Left colon (tissue), 2 donors: ENCODE data around the gene MYH13. TPM values are rescaled to one million over a fixed set of nuclear protein-coding genes. Genes with fewer than 3 reads are reported as not detected.
A peak's percentile ranks its signal among the peaks of the same experiment; 100 is the strongest.
"Not testable (repeated sequence)": the region's sequence is repeated elsewhere in the genome, so short reads cannot be mapped to it uniquely, and the experiment has no call there.

ENCODE experiments used
- ATAC-seq: fragments of 200-7000 bp; cut with Tn5 transposase; one replicate; pipeline ENCODE4 v1.9.1; 2020; ENCODE audit warnings: mild to moderate bottlenecking, moderate library complexity
- DNase-seq, 2 donors: peaks; one replicate each; pipeline ENCODE4 v3.0.0-alpha.2; 2020
- intact Hi-C, 2 donors: fragments of 100-400 bp; cut with DNase I in 1 of 2; cut with micrococcal nuclease in 1 of 2; formaldehyde crosslinking; loops; one replicate each; pipeline versions ENCODE4 v1.11.2 to v1.14.0; 2022; cut with DNase I, micrococcal nuclease
- total RNA-seq, 2 donors: library from RNA; stranded (reverse); fragmentation: NEBNext Ultra II Directional; extraction: Animal tissue kit (Norgen Biotek cat#: 25700); gene quantifications; one replicate each; pipeline ENCODE4 v1.2.1, GENCODE V29; 2021
- donor health status: DM: no; HTN: no; CAD: no.
- donor health status: DM: yes; HTN: yes; CAD: no.

MYH13 gene
- total RNA-seq, 2 donors from 2014 or later, result 0.03 TPM; not detected in 1

DNA sequence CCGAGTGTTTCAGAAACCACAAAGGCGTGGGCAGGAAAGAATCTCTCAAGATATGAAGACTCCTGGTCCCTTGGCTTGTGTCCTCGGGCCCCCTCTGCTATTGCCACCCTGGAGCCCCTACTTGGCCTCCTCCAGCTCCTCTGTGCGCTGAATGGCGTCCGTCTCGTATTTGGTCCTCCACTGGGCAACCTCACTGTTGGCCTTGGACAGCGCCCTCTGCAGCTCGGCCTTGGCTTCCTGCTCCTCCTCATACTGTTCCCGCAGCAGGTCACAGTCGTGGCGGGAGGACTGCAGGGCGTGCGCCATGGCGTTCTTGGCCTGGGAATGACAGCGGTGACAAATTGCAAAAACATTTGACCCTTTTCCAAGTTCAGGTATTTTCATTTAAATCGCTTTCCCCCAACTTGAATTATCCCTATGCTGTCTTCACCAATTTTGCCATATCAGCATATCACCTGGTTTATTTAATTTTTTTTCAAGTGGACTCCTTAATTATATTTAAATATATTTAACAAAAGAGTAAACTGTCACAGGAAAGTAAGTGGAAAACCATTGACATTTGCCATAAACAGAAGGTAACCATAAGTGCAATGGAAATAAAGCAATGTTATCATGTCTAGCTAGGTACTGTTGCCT is 59.7 kb downstream of the MYH13 start:
- intact Hi-C loops, result no loop called here

GRCh38 chr17:10311131-10311530 is 61.7 kb downstream of the MYH13 start:
- no peak for DNase-seq
- no peak for ATAC-seq
- intact Hi-C loops, result no loop called here

More for the DNA sequence above, 59.7 kb downstream of the MYH13 start:
- no peak for ATAC-seq
- no peak for DNase-seq

GRCh38 chr17:10309003-10309974 is 63.5 kb downstream of the MYH13 start:
- DNase-seq (no peak), ATAC-seq (no peak)
- intact Hi-C loops, result no loop called here

DNA sequence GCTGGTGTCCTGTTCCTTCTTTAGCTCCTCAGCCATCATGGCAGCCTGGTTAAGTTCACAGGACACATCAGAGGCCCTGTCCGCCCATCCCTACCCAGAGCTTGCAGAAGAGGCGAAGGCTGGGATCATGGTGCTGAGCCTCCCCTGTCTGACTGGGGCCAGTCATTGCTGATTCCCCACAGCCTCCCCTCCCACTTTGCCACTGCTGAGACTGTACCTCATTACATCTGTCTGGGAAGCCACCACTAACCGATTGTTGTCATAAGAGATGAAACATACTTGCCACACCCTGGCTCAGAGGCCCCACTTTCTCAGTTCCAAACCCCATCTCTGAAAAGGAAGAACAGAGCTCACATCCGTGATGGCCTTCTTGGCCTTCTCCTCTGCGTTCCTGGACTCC is 66.2 kb downstream of the MYH13 start:
- ATAC-seq, result no peak
- intact Hi-C loops, result no loop called here
- no peak for DNase-seq

- intact Hi-C loops, result no loop called here
- ATAC-seq, result no peak
These were observed 67.4 kb downstream of the MYH13 start for GRCh38 chr17:10305398-10305797.

GRCh38 chr17:10304758-10305300 is 68.0 kb downstream of the MYH13 start:
- intact Hi-C loops, result no loop called here
- no peak for ATAC-seq

More at GRCh38 chr17:10305398-10305797, 67.4 kb downstream of the MYH13 start:
- DNase-seq, result no peak

DNA sequence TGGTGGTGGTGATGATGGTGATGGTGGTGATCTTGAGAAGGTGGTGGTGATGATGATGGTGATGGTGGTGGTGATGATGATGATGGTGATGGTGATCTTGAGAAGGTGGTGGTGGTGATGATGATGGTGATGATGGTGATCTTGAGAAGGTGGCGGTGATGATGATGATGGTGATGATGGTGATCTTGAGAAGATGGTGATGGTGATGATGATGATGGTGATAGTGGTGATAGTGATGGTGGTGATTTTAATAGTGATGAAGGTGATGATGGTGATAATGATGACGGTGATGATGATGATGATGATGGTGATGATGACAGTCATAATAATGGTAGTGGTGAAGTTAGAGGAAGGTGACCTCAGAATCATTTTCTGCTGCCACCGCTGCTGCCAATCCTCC is 75.1 kb downstream of the MYH13 start:
- DNase-seq (no peak), ATAC-seq (no peak)
- intact Hi-C loops, result no loop called here

More at GRCh38 chr17:10304758-10305300, 68.0 kb downstream of the MYH13 start:
- no peak for DNase-seq

GRCh38 chr17:10295728-10296343 is 77.0 kb downstream of the MYH13 start:
- peak; percentile 68 for ATAC-seq
- intact Hi-C loops, result no loop called here
- peak in 1 of 2 donors; percentile 37 for DNase-seq

DNA sequence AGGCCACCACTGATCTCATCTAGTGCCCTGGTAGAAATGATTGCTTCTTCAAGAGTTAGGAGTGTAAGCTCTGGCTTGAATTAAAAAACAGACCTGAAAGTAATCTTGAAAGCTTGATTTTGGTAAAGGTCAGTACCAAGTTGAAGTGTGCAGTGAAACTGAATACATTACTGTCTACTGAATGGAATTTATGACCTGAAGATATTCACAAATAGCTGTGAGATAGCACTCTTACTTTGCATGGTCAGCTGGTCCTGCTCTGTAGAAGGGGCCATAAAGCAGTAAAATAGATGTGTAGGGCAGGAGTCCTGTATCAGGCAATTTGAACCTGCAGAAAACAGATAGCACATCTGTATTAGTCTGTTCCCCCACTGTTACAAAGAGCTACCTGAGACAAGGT is 78.6 kb downstream of the MYH13 start:
- ATAC-seq (no peak), DNase-seq (no peak)
- intact Hi-C loops, result no loop called here

DNA sequence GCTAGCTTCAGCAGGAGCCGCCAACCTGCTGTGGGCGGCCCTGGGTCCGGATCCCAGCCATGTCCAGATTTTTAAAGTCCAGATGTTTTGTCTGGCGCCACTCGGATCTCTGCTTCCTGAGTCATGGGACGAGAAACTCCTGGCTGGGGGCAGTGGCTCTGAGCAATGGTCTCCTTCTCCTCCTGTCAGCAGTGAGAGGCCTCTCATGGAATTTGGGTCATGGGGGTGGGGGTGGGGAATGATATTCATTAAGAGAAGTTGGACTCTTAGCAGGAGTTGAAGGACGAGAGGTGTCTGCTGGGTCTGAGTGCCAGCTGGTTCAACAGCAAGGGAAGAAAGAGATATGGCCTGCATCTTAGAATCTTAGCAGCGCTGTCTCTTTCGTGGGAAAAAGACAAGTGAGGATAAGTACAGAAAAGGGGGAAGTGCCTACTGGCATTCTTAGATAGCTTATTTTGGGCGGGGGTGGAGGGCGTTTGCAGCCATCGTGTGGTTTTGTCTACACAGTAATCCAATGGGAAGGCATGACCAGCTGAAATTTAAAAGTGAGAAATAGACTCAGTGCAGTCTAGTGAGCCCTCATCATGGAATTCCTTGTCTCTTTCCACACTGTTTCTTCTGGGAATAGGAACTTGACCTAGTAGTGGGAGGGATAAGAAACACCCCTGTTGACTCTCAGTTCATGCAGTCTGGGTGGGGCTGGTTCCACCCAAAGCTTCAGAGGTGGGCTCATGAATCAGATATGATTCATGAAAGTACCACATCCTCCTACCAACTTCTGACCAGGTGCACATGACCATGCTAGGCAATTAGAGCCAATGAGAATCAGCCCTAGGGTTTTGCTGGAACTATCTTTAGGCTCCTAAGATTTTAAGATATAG is 80.5 kb downstream of the MYH13 start:
- intact Hi-C loops, result no loop called here
- ATAC-seq (no peak), DNase-seq (peak in 1 of 2 donors; percentile 27)

DNA sequence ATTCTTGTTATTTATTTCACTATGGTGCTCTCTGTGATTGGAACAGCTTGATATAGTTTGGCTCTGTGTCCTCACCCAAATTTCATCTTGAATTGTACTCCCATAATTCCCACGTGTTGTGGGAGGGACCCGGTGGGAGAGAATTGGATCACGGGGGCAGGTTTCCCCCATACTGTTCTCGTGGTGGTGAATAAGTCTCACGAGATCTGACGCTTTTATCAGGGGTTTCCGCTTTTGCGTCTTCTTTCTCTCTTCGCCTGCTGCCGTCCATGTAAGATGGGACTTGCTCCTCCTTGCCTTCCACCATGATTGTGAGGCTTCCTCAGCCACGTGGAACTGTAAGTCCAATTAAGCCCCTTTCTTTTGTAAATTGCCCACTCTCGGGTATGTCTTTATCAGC is 81.2 kb downstream of the MYH13 start:
- intact Hi-C loops, ATAC-seq, DNase-seq: not testable (repeated sequence)

DNA sequence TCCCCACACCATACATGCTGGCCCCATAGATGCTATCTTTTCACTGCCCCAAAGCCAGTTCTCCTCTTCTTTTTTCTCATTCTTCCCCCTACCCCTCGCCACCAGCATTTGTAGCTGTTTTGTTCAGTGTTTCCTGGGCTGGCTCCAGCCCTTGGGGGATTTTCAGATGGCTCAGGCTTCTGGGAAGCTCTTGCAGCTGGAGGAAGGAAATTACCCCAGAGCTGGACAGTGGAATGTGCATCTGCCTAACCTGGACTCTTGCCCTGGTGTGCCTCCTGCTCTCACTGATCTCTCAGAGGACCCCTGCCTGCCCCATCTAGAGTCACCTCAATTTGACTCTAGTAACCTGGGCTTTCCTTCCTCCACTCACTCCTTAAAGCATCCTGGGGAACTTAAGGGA is 82.8 kb downstream of the MYH13 start:
- intact Hi-C loops, result no loop called here
- ATAC-seq (no peak), DNase-seq (no peak)

GRCh38 chr17:10286324-10286723 is 86.5 kb downstream of the MYH13 start:
- intact Hi-C loops, result no loop called here
- no peak for DNase-seq
- ATAC-seq, result no peak

- DNase-seq, result no peak
- intact Hi-C loops, result no loop called here
- no peak for ATAC-seq
These were observed 86.9 kb downstream of the MYH13 start for GRCh38 chr17:10285896-10286295.

GRCh38 chr17:10280068-10280467 is 92.7 kb downstream of the MYH13 start:
- intact Hi-C loops, result no loop called here
- no peak for DNase-seq
- no peak for ATAC-seq

DNA sequence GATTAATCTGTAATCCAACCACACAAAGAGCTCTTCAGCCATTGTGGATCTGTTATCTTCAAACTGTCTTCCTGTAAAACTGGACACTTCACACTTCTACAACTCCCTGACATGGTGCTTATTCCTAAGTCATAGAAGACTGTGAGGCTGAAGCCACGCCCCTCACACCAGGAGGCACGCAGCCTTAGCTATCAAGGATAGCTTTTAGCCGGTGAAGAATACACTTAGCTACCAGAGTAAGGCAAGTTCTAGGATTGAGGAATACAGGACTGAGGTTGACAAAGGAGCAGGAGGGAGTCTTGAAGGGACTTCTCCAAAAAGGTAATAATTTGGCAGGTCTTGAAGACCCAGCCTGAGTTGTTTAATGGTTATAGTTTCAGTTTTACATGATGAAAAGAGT is 94.6 kb downstream of the MYH13 start:
- ATAC-seq (no peak), DNase-seq (no peak)
- intact Hi-C loops, result no loop called here

DNA sequence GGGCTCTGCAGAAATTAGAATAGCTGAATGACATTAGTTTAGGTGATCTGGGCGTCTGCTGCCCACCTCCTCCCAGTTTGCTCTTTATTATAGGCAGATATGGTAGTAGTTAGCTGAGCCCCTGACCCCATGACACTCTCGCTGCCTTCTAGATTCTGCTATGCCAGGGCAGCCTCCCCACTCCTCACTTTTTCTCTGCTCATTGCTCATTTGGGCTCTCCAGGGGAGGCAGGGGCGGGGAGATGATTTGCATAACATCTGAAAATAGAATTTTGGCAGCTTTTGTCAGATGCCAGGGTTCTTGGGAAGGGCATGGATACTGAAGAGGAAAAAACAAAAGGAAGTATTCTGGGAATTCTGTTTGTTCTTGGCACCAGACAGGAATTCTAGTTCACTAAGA is 96.4 kb downstream of the MYH13 start:
- ATAC-seq, result no peak
- intact Hi-C loops, result no loop called here

DNA sequence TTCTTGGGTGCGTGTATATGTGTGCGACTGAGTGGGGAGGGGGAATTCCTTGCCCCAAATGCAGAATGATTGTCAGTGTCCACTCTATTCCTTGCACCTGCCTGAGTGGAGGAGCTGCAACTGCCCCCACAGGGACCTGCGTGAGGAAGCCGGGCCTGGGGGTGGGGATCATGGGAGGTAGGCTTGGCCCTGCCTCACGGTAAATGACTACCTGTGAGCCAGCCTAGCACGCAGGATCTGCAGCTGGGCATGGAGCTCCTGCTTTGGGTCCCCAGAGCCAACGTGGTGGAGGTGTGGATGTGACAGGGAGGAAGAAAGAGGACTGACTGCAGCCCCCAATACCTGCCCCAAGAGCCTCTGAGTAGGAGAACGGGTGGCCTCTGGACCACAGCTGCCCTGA is 97.4 kb downstream of the MYH13 start:
- intact Hi-C loops, result no loop called here
- ATAC-seq (no peak), DNase-seq (no peak)

More for the DNA sequence above, 96.4 kb downstream of the MYH13 start:
- no peak for DNase-seq
